ENCODE results near the gene ARAP3. TPM values are rescaled to one million over a fixed set of nuclear protein-coding genes. Genes with fewer than 3 reads are reported as not detected.

Gene ARAP3
- polyA plus RNA-seq, 3 donors: 1.2 to 18.2 (median 2.2) TPM

DNA sequence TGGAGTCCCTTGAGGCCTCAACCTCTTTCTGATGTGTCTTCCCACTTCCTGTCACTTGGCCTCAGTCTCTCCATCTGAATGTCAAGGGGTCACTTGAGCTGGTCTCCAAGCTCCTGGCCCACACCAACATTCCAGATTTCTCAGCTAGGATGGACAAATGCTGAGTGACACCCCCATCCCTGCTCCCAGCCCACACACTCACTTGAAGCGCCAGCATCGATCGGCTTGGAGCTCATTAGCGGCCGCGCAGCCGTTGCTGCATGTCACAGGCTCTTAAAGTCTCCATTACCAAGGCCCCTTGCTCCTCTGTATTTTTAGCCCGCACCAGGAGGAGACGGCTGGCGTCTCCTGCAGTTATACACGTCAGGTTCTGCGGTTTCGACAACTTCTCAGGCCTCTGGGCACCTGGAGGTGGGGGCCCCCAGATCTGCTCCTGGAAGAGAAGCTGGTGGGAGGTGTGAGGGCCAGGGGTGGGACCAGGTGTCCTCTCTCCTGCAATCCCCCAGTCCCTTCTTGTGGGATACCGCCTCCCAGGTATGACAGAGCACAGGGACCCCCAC is 33.4 kb upstream of the ARAP3 start:
- no peaks in the 10 kb centered on the region for H3K4me1 Mint-ChIP-seq
- H3K9me3 Mint-ChIP-seq: no peaks in the 10 kb centered on the region
- no peak overlapping the region for H2AFZ ChIP-seq (ENCODE audit: insufficient read depth, low read depth, low read length, poor library complexity, severe bottlenecking)
- H3K36me3 ChIP-seq (replicated peaks in 1 of 2; ENCODE audit: control insufficient read depth in 1 of 2, insufficient read depth in 2 of 2, low read length in 2 of 2): no peaks in the 10 kb centered on the region
- no peak for DNase-seq
- no peak overlapping the region for H3K4me2 ChIP-seq (replicated peaks; ENCODE audit: extremely low read depth, low read length, poor library complexity, severe bottlenecking)
- peaks cover 0 to 23% (median 7%) of the 10 kb centered on the region in 3 donors for H3K27me3 Mint-ChIP-seq (ENCODE audit: low read depth in 3 of 3)
- no peaks in the 10 kb centered on the region for H3K36me3 Mint-ChIP-seq
- TF ChIP-seq, protein P1, sequence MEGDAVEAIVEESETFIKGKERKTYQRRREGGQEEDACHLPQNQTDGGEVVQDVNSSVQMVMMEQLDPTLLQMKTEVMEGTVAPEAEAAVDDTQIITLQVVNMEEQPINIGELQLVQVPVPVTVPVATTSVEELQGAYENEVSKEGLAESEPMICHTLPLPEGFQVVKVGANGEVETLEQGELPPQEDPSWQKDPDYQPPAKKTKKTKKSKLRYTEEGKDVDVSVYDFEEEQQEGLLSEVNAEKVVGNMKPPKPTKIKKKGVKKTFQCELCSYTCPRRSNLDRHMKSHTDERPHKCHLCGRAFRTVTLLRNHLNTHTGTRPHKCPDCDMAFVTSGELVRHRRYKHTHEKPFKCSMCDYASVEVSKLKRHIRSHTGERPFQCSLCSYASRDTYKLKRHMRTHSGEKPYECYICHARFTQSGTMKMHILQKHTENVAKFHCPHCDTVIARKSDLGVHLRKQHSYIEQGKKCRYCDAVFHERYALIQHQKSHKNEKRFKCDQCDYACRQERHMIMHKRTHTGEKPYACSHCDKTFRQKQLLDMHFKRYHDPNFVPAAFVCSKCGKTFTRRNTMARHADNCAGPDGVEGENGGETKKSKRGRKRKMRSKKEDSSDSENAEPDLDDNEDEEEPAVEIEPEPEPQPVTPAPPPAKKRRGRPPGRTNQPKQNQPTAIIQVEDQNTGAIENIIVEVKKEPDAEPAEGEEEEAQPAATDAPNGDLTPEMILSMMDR (IDR thresholded peaks at IDR 0.05): no peak
- no peaks in the 10 kb centered on the region for H3K9me3 ChIP-seq (replicated peaks in 1 of 2; ENCODE audit: control insufficient read depth in 1 of 2, insufficient read depth in 1 of 2, low read length in 2 of 2)
- peaks cover 0 to 2% of the 10 kb centered on the region in 2 donors for H3K27me3 ChIP-seq (ENCODE audit: control insufficient read depth in 2 of 2, insufficient read depth in 2 of 2, low read length in 2 of 2)
- no peak overlapping the region for H3K9ac ChIP-seq (ENCODE audit: insufficient read depth, low read length, poor library complexity, severe bottlenecking)
- H3K4me1 ChIP-seq (ENCODE audit: control insufficient read depth in 1 of 2, insufficient read depth in 2 of 2, low read length in 2 of 2): no peaks in the 10 kb centered on the region
- WGBS (ENCODE audit: insufficient coverage): 94% methylated on average over 9 of the region's 14 CpGs
- no peak overlapping the region for H3K27ac Mint-ChIP-seq
- H4K20me1 ChIP-seq (ENCODE audit: insufficient read depth, low read length): no peaks in the 10 kb centered on the region
- H3K79me2 ChIP-seq (ENCODE audit: insufficient read depth, low read length): no peaks in the 10 kb centered on the region
- intact Hi-C loops (cut with micrococcal nuclease): no loop called here
- H3K4me3 ChIP-seq (replicated peaks in 1 of 3; ENCODE audit: low read depth in 2 of 3, low read length in 3 of 3): no peak overlapping the region
- H3K4me3 Mint-ChIP-seq: no peak overlapping the region
- H3K27ac ChIP-seq (ENCODE audit: low read depth in 1 of 2, low read length in 2 of 2): no peak overlapping the region

DNA sequence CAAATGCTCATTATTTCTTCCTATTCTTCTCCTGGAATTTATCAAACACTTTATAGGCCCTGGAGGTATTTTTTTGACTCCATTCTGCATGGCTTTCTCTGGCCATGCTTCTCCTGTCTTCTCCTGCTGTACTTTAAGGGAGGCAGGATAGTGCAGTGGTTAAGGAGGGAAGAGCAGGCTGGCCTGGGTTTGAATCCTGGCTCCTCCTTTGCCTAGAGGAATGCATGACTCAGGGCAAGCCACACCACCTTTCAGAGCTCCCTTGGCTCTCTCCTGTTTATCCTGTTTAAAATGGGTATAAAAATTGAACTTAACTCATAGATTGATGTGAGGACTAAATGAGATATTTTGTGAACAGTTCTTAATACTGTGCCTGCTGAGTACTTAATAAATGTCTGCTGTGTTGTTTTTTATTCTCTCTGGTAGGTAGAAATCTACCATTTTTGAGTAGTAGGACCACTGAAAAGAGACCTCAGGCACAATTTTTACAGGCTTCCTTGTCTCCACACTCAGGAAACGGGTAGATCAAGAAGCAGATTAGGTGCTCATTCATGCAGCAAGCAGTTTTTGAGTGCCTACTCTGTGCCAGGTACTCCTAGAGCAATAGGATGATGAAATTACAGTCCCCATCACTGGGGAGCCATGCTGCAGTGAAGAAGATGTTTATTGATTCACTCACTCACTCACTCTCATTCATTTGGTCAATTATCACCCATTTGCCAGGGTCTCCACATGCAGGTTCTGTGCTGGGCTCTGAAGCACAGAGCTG is 32.7 kb upstream of the ARAP3 start:
- DNase-seq: no peak
- Histone ChIP-seq H3K4me3 (replicated peaks in 1 of 3; ENCODE audit: low read depth in 2 of 3, low read length in 3 of 3) (no peak overlapping the region), H3K79me2 (ENCODE audit: insufficient read depth, low read length) (no peaks in the 10 kb centered on the region), H2AFZ (ENCODE audit: insufficient read depth, low read depth, low read length, poor library complexity, severe bottlenecking) (no peak overlapping the region), H3K27me3 (ENCODE audit: control insufficient read depth in 2 of 2, insufficient read depth in 2 of 2, low read length in 2 of 2) (peaks cover 0 to 2% of the 10 kb centered on the region in 2 donors), H3K36me3 (replicated peaks in 1 of 2; ENCODE audit: control insufficient read depth in 1 of 2, insufficient read depth in 2 of 2, low read length in 2 of 2) (no peaks in the 10 kb centered on the region), H4K20me1 (ENCODE audit: insufficient read depth, low read length) (no peaks in the 10 kb centered on the region), H3K9ac (ENCODE audit: insufficient read depth, low read length, poor library complexity, severe bottlenecking) (no peak overlapping the region), H3K4me2 (replicated peaks; ENCODE audit: extremely low read depth, low read length, poor library complexity, severe bottlenecking) (no peak overlapping the region), H3K27ac (ENCODE audit: low read depth in 1 of 2, low read length in 2 of 2) (no peak overlapping the region), H3K9me3 (replicated peaks in 1 of 2; ENCODE audit: control insufficient read depth in 1 of 2, insufficient read depth in 1 of 2, low read length in 2 of 2) (no peaks in the 10 kb centered on the region), H3K4me1 (ENCODE audit: control insufficient read depth in 1 of 2, insufficient read depth in 2 of 2, low read length in 2 of 2) (no peaks in the 10 kb centered on the region)
- Mint-ChIP-seq H3K36me3 (no peaks in the 10 kb centered on the region), H3K4me3 (no peak overlapping the region), H3K27me3 (ENCODE audit: low read depth in 3 of 3) (peaks cover 1 to 23% (median 7%) of the 10 kb centered on the region in 3 donors), H3K9me3 (no peaks in the 10 kb centered on the region), H3K27ac (no peak overlapping the region), H3K4me1 (no peaks in the 10 kb centered on the region)
- 40% methylated on average over 1 of the region's 1 CpG for WGBS (ENCODE audit: insufficient coverage)
- intact Hi-C loops (cut with micrococcal nuclease): no loop called here
- TF ChIP-seq, protein P1 (IDR thresholded peaks at IDR 0.05): no peak
